HuH-7 (cell line): ENCODE data around the gene MPST.

Source experiments
- DNase-seq: peaks from one replicate; pipeline ENCODE4 v3.0.0; 2011; ENCODE audit warnings: low spot score

MPST gene

GRCh38 chr22:37000676-37001534 lies 18.6 kb upstream of the MPST start:
- no peak for DNase-seq

- DNase-seq = no peak
Observed at GRCh38 chr22:37001826-37002225, 17.7 kb upstream of the MPST start.

GRCh38 chr22:37002633-37003032 lies 16.9 kb upstream of the MPST start:
- no peak for DNase-seq

GRCh38 chr22:37007651-37008050 lies 11.9 kb upstream of the MPST start:
- no peak for DNase-seq

- DNase-seq = no peak
Observed at GRCh38 chr22:37008365-37008764, 11.2 kb upstream of the MPST start.

- no peak for DNase-seq
Observed at GRCh38 chr22:37009490-37009889, 10.1 kb upstream of the MPST start.

GRCh38 chr22:37010174-37010573 lies 9.4 kb upstream of the MPST start:
- DNase-seq = no peak

- no peak for DNase-seq
Observed at GRCh38 chr22:37010976-37011375, 8.6 kb upstream of the MPST start.

- no peak for DNase-seq
Observed at GRCh38 chr22:37011472-37011871, 8.1 kb upstream of the MPST start.

- DNase-seq = no peak
Observed at GRCh38 chr22:37012262-37012904, 7.2 kb upstream of the MPST start.

GRCh38 chr22:37012956-37013355 lies 6.6 kb upstream of the MPST start:
- DNase-seq = no peak

- no peak for DNase-seq
Observed at GRCh38 chr22:37014415-37014806, 5.1 kb upstream of the MPST start.

- no peak for DNase-seq
Observed at GRCh38 chr22:37014835-37015586, 4.5 kb upstream of the MPST start.

GRCh38 chr22:37015587-37015878 lies 4.0 kb upstream of the MPST start:
- DNase-seq = no peak

- no peak for DNase-seq
Observed at GRCh38 chr22:37016134-37016910, 3.2 kb upstream of the MPST start.

GRCh38 chr22:37017356-37017755 lies 2.2 kb upstream of the MPST start:
- DNase-seq = no peak

- DNase-seq = no peak
Observed at GRCh38 chr22:37018086-37018814, 1.3 kb upstream of the MPST start.

- DNase-seq = peak; percentile 57
Observed at GRCh38 chr22:37018815-37019308, 680 bp upstream of the MPST start.

- DNase-seq = no peak
Observed at GRCh38 chr22:37020192-37020479, 594 bp downstream of the MPST start.

- DNase-seq = no peak
Observed at GRCh38 chr22:37021041-37021440, 1.5 kb downstream of the MPST start.

- no peak for DNase-seq
Observed at GRCh38 chr22:37021710-37022482, 2.4 kb downstream of the MPST start.
